Activated CD8-positive, alpha-beta memory T cell treated with anti-CD3 and anti-CD28 coated beads, Interleukin-2, amount 50 U/mL, for 24 hours (primary cell): ENCODE measurements around the gene RPL13.

Experiments used
- DNase-seq: peaks from one replicate; pipeline ENCODE4 v3.0.0-alpha.2; 2020; ENCODE audit errors: extremely low read depth

RPL13 gene

DNA sequence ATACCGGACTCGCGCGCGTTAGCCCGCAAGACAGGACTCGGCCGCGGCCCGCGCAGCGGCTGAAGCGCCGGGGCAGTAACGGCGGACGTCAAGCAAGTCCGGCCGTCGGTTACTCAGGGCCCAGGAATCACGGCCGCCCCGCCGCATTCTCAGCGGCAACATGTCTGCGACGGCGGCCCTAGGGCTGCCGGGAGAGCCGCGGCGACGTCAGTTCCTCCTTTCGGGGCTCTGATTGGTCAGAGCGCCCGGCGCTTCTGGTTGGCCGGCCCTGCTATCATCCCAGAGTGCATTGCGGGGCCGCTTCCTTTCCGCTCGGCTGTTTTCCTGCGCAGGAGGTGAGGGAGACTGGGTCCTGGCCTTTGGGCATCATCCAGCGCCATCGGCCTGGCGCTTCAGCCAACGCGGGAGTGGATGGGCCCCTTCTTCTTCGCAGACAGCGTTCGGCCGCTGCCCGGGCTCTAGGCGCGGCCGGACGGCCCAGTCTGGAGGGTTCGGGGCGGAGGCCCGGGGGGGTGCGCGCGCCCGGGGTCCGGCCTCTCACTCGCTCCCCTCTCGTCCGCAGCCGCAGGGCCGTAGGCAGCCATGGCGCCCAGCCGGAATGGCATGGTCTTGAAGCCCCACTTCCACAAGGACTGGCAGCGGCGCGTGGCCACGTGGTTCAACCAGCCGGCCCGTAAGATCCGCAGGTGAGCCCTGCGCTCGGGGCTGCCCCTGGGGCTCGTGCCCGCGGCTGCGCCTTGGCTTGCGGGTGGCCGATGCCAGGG lies at the start of gene RPL13:
Gene RPL13, plus strand, starts transcription at position 305 of the 764 bp plus-strand sequence. Its CDS starts 278 bp downstream, at position 583.
- DNase-seq = peak; percentile 84

DNA sequence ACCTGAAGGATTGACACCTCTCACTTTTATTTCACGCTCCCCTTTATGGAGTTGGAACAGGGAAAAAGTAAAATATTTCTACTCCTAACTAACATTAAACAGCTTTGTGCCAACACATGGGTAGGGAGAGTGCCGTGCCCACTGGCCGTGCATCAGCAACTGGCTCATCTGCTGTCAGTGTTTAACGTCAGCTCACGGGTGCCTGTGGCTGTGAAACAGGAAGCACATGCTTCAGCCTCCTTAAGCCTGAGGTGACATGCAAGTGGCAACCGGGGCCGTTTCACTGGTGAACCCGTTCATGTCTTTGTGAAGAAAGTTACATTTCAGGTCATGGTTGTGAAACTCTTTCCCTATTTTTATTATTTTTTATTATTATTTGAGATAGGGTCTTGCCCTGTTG lies 49.1 kb upstream of the RPL13 start:
- DNase-seq = no peak

DNA sequence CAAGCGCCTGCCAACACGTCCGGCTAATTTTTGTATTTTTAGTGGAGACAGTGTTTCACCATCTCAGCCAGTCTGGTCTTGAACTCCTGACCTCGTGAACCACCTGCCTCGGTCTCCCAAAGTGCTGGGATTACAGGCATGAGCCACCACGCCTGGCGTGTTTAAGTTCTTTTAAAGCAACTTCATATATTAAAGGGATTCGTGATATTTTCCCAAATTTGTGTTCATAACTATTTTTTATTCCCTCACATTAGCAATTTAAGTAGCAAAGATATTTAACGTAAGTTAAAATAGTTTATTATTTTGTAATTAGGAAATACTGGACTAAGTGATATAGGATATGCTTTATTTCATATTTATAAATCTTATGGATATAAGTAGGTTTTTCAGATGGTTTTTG lies 48.0 kb upstream of the RPL13 start:
- DNase-seq = no peak

GRCh38 chr16:89517128-89517527 lies 43.4 kb upstream of the RPL13 start:
- DNase-seq = no peak

GRCh38 chr16:89519881-89520280 lies 40.6 kb upstream of the RPL13 start:
- DNase-seq = no peak

- no peak for DNase-seq
These were observed 38.2 kb upstream of the RPL13 start for GRCh38 chr16:89522287-89522686.

DNA sequence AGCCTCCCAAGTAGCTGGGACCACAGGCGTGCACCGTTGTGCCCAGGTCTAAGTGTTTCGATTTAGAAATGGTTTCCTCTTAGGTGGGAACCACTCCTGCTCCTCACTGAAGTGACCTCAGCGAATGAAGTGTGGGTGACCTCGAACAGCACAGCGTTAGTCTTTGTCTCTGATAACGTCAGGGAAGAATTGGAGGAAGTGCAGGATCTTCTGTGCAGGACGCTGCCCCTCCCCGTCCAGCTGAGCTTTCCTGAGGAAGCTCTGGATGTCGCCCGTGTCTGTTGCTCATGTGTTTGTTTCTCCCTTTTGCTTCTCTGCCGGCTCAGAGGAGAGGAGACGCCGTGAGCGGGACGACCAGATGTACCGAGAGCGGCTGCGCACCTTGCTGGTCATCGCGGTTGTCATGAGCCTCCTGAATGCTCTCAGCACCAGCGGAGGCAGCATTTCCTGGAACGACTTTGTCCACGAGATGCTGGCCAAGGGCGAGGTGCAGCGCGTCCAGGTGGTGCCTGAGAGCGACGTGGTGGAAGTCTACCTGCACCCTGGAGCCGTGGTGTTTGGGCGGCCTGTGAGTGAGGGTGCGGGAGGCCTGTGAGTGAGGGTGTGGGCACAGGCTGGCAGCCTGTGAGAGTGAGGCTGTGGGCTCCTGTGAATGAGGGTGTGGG lies 36.7 kb upstream of the RPL13 start:
- DNase-seq = no peak

DNA sequence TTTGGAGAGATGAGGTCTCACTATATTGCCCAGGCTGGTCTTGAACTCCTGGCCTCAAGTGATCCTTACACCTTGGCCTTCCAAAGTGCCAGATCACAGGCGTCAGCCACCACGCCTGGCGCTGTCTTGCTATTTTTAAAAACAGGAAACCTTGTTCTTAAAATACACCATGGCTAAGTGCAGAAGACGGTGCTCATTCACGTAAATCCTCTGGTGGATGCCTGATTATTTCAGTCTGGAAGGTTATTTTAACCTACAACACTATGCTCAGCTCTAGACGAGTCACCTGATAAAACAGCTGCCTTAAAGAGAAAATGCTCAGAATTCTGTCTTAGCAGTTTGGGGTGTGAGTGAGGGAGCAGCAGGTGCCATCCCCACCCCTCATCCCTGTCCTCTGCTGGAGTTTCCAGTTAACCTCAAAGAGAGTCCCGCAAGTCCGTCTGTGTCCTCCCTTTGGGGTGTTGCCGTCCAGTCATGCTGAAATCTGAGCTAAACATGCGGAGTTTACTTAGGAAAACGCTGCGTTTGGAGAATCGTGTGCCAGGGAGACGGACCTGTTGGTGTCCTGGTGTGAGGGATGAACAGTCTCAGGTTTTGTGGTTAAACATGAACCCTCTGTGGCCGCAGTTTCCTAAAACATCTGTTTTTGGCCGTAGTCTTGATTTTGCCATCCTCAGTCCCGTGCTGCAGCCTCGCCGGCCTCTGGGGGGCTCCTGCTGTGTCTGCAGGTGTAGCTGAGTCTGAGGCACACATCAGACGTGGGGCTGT lies 35.2 kb upstream of the RPL13 start:
- no peak for DNase-seq

DNA sequence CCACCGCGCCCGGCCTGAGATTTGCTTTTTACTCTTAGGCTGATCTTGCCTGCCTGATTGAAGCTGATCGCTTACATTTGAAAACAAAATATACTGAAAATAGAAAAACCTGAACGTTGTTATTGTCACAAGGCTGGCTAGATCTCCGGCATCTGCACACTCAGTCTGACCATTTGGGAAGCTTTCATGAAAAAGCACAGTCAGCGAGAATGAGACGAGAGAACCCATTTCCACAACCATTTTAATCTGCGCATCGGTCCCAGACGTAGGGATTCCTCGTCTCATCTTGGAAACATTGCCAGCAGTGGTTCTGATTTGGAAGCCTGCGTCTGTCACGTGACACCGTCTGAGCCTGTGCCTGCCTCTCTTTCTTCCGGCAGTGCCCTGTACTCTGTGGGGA lies 31.4 kb upstream of the RPL13 start:
- DNase-seq = no peak

- no peak for DNase-seq
These were observed 29.8 kb upstream of the RPL13 start for GRCh38 chr16:89530401-89531381.

GRCh38 chr16:89531821-89532526 lies 28.5 kb upstream of the RPL13 start:
- DNase-seq = no peak

- no peak for DNase-seq
These were observed 26.2 kb upstream of the RPL13 start for GRCh38 chr16:89534252-89534756.

DNA sequence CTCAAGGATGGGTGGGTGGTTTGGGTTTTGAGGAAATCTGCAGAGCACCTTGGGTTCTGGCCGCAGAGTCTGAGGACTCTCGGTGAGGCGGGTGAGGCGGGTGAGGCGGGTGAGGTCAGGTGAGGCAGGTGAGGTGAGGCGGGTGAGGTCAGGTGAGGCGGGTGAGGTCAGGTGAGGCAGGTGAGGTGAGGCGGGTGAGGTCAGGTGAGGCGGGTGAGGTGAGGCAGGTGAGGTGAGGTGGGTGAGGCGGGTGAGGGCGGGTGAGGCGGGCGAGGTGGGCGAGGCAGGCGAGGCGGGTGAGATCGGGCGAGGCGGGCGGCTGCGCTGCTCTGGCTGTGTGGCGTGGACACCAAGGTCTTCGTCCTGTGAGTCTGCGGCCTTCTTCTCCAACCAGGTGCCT lies 24.1 kb upstream of the RPL13 start:
- no peak for DNase-seq

- no peak for DNase-seq
These were observed 23.5 kb upstream of the RPL13 start for GRCh38 chr16:89536886-89537548.

GRCh38 chr16:89537549-89537925 lies 22.9 kb upstream of the RPL13 start:
- DNase-seq = no peak

GRCh38 chr16:89538286-89538685 lies 22.2 kb upstream of the RPL13 start:
- no peak for DNase-seq

- DNase-seq = no peak
These were observed 19.9 kb upstream of the RPL13 start for GRCh38 chr16:89540557-89540956.

GRCh38 chr16:89541792-89542191 lies 18.7 kb upstream of the RPL13 start:
- DNase-seq = no peak

GRCh38 chr16:89544113-89544512 lies 16.4 kb upstream of the RPL13 start:
- no peak for DNase-seq

DNA sequence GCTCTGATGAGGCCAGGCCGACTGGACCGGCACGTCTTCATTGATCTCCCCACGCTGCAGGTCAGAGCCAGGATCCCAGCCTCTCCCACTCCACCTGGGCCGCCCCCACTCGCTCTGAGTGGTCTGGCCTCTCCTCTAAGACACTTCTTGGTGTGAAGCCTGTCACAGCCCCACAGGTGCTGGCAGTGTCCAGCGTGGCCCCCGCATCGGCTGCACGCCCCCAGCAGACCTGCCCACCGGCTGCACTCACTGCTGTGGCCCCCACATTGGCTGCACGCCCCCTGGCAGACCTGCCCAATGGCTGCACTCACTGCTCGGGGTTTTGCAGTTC lies 15.8 kb upstream of the RPL13 start:
- no peak for DNase-seq
